GM21825 (cell line): ENCODE results near the gene TFB1M.

ENCODE experiments used
- ATAC-seq: cut with Tn5 transposase; IDR thresholded peaks from one replicate; pipeline ENCODE4 v1.9.1; 2021; ENCODE audit warnings: mild to moderate bottlenecking, moderate library complexity; ENCODE audit not compliant: unreplicated experiment

The TFB1M gene

GRCh38 chr6:155265843-155266535 lies 48.3 kb downstream of the TFB1M start:
- ATAC-seq, result no peak

- no peak for ATAC-seq
Measured at GRCh38 chr6:155264693-155265320, 49.5 kb downstream of the TFB1M start.

- no peak for ATAC-seq
Measured at GRCh38 chr6:155263373-155264063, 50.8 kb downstream of the TFB1M start, which contains the start of gene CLDN20. Gene CLDN20 (plus strand): TSS chr6:155264013. CDS start chr6:155275720, 11,707 bp downstream.

- no peak for ATAC-seq
Measured at GRCh38 chr6:155262655-155263054, 51.6 kb downstream of the TFB1M start.

- ATAC-seq, result no peak
Measured at GRCh38 chr6:155261111-155261900, 53.0 kb downstream of the TFB1M start.

- no peak for ATAC-seq
Measured at GRCh38 chr6:155260686-155261085, 53.6 kb downstream of the TFB1M start.

- ATAC-seq, result no peak
Measured at GRCh38 chr6:155259897-155260296, 54.4 kb downstream of the TFB1M start.

GRCh38 chr6:155259204-155259603 lies 55.1 kb downstream of the TFB1M start:
- ATAC-seq, result no peak

- no peak for ATAC-seq
Measured at GRCh38 chr6:155257796-155258195, 56.5 kb downstream of the TFB1M start.

GRCh38 chr6:155256122-155256795 lies 58.0 kb downstream of the TFB1M start:
- no peak for ATAC-seq

GRCh38 chr6:155254139-155254538 lies 60.1 kb downstream of the TFB1M start:
- no peak for ATAC-seq

GRCh38 chr6:155253337-155253736 lies 60.9 kb downstream of the TFB1M start:
- ATAC-seq, result no peak

GRCh38 chr6:155252581-155252980 lies 61.7 kb downstream of the TFB1M start:
- no peak for ATAC-seq

GRCh38 chr6:155250701-155251381 lies 63.4 kb downstream of the TFB1M start:
- ATAC-seq, result no peak

- no peak for ATAC-seq
Measured at GRCh38 chr6:155248008-155249001, 66.0 kb downstream of the TFB1M start.

GRCh38 chr6:155247618-155248007 lies 66.7 kb downstream of the TFB1M start:
- ATAC-seq, result no peak

GRCh38 chr6:155246825-155247224 lies 67.5 kb downstream of the TFB1M start:
- ATAC-seq, result no peak

- no peak for ATAC-seq
Measured at GRCh38 chr6:155245831-155246230, 68.5 kb downstream of the TFB1M start.

GRCh38 chr6:155245193-155245592 lies 69.1 kb downstream of the TFB1M start:
- ATAC-seq, result no peak
